GM03348 (cell line): Measurements from ENCODE around the gene STRA8.

Experiments
- DNase-seq: peaks from one replicate; pipeline ENCODE4 v3.0.0; 2012; ENCODE audit warnings: low spot score

The STRA8 gene, protein sequence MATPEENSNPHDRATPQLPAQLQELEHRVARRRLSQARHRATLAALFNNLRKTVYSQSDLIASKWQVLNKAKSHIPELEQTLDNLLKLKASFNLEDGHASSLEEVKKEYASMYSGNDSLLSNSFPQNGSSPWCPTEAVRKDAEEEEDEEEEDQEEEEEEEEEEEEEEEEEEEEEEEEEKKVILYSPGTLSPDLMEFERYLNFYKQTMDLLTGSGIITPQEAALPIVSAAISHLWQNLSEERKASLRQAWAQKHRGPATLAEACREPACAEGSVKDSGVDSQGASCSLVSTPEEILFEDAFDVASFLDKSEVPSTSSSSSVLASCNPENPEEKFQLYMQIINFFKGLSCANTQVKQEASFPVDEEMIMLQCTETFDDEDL

DNA sequence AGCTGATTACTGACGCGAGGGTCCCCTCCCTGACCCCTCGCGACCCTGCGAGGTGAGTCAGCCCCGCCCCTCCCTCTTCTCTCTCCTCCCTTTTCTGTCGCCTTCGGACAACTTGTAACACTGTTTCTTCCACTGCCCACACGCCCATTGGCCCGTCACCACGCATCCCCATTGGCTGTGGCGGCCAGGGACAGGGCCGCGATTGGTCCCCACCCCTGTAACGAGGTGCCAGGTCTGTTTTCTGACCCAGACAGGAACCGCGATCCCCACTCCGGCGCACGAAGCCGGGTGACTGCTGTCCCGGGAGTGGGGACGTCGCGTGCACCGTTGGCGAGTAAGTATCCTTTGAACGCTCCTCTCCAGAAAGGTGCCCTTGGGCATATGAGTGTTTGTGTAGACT is at the start of gene STRA8:
STRA8 (plus strand) TSS at position 269 of the 400 bp plus-strand sequence. CDS start 6,687 bp downstream, outside the sequence.
- DNase-seq: no peak

DNA sequence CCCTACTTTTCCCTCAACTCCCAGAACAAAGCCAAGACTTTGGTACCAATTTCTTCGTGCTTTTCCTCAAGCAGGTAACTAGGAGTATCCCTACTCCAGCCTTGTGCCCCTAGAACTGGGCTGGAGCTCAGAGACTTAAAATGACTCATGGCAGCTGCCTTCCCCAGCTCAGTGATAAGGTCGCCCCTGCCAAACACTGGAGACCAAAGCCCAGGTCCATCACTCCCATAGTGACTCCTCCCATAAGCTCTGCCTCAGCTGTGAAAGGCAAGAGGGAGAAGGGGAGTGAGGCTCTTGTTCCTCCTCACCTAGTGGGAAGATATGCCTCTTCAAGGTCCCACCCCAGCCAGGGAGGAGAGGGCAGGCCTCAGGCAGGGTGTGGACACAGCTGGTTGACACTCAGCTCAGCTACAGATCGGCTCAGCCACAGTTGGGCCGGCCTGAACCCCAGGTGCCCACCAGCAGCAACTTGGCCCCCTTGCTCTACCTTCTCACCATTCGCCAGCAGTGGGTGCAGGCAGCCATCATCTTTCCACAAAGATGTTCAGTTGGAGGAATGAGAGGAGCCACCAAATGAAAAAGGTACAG is 49.3 kb upstream of the STRA8 start:
- DNase-seq: no peak

DNA sequence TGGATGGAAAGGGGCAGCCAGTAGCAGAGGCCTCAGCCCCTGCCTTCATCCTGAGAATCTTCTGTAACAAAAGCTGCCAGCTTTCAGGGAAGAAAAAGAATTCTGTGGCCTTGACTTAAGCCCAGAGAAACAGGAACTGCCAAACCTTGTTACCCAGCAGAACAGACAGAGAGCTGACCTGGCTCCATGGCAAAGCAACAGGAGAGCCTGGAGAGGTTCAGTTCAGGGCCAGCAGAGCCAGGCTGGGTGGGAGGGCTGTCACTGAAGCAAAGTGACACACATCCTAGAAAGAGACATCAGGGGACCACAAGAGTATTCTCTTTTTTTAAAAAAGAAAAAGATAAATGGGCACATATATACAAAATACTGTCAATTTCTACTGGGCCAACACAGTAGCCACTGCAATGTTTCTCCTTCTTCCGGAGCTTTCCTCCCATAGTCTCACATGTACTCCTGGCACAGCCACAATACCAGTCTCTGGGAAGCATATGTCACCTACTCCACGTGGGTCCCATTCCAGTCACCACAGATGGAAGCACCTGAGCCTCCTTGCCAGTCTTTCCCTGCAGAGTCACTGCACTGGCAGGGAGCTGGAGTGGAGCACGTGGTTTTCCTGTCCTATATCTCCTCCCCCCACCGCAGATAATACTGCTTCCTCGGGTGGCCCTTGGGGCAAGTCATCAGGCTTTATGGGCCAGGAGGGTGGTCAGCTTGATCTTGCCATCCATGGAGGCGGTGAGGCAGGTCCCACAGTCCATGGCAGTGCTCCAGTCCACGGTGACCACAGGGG is 48.0 kb upstream of the STRA8 start:
- DNase-seq: no peak

DNA sequence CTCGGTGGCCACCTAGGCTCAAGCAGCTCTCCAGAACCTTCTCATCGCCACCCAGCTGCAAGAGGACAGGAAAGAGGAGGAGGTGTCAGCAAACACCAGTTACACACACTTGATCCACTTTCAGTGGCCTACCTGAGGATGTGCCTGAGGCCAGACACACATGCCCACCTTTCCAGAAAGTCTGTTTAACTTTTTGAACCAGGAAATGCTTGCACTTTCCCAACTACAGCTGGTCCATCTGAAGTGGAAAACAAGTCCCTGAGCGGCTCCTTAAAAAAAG is 47.4 kb upstream of the STRA8 start:
- no peak for DNase-seq

DNA sequence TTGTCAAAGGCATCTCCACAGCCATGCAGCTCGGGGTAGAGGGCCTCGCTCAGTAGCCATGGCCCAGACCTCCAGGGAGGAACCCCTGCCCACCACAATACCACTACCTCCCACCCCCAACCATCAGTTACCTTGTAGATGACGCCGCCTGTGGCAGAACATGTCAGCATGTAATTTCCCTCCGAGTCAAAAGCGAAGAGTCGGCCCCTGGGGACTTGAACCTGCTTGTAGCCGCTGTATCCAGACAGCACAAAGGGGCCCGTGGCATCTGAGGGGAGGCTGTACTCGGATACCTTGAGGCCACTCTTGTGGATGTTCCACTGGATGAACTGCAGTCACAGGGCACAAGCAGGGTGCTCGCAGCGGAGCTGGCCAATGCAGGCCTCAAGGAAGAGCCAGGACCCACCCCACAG is 46.8 kb upstream of the STRA8 start:
- no peak for DNase-seq

DNA sequence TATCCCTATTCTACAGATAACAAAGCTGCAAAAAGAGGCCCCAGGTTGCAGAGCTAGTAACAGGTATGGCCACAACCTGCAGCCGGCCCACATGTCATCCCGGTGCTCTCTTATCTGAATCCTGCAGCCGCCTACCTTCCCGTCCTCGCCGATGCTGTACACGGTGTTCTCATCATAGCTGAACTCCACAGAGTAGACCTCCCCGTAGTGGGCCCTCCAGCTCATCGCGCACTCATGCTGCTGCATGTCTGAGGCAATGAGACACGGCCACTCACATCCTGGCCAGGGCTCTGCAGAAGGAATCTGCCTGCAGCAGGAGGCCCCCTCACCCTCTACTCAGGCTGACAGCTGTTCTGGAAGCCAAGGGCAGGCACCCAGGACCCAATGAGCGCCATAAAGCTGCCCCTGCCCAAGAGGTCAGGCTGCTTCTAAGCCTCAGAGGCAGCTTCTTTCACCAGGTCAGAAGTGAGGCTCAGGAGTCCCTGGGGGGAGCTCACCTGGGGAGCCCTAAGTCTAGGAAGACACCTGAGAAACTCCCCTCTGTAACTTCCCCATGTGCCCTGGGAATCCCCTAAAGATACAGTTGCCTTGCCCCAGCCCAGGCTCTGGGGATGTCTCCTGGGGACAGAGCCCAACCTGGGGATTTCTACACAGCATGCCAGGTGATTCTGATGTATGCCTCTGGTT is 45.2 kb upstream of the STRA8 start:
- no peak for DNase-seq

DNA sequence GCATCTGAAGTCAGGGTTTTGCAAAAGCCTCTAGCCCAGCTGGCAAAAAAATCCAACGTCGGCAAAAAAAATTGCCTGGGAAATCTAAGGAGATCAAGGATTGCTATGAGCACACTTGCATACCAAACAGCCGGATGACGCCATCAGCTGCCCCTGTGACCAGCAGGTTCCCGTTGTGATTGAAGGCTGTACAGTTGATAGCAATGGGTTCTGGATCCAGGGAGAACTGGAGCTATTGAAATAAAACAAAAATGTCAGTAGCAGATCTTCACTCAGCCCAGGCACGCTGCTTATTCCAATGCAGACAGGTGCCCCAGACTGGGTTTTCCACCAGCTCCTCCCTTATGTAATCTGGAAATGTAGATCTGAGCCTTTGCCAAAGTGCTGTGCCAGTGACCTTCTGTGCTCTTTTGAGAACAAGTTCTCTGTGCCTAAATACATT is 44.4 kb upstream of the STRA8 start:
- DNase-seq: no peak

DNA sequence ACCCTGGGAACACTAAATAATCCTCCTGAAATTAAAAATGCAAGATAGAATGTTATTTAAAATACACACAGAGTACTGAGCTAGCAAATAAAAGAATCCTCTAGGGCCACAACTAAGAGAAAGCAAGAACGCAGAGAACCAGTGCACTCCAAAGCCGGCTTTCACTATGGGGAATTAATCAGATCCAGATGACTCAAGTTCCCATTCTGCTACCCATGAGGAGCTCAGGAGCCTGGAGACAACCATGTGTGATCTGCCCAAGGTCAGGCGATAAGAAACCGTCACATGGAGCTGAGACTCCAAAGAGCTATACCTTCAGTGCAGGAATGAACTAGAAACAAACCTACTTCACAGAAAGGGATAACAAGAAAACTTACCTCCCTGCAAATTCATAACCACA is 43.7 kb upstream of the STRA8 start:
- DNase-seq: peak; percentile 47

DNA sequence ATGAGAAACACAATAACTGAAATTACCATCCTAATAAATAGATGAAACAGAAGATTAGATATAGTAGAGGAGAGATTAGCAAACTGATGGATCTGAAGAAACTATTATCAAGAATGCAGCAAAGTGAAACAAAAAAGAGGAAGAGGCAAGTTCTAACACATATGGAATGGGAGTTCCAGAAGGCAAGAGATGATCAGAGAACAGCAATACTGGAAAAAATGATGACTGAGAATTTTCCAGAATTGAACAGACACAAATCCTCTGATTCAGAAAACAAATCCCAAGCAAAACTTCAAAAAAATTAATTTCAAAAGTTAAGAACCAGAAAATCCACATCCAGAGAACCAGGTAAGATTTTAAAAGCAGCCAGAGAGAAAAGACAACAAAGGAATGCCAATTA is 42.9 kb upstream of the STRA8 start:
- DNase-seq: no peak

DNA sequence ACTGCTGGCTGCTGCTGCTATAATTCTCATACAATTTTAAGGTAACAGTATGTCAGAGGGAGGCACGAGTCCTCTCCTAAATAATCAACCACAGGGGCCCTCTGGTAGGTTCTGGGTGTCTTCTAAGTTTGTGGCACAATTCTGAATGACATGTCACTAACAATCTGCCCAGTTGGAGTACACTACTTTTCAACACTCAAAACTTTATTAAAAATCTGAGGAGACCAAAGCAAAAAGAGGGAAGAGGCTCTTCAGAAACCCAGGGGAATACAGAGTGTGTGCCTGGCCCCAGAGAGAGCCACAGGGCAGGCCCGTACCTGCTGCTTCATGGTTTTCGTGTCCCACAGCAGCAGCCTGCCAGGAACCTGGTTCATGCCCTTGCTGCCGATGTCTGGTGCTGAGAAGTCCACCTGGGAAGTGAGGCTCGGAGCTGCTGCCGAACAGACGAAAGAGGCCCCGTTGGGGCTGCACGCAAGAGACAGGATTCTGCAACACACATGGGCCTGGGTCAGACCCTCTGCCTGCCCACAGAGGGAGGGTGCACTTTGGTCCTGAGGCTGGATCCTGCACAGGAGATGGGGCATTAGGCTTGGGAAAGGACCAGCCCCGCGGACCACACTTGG is 40.6 kb upstream of the STRA8 start:
- no peak for DNase-seq

DNA sequence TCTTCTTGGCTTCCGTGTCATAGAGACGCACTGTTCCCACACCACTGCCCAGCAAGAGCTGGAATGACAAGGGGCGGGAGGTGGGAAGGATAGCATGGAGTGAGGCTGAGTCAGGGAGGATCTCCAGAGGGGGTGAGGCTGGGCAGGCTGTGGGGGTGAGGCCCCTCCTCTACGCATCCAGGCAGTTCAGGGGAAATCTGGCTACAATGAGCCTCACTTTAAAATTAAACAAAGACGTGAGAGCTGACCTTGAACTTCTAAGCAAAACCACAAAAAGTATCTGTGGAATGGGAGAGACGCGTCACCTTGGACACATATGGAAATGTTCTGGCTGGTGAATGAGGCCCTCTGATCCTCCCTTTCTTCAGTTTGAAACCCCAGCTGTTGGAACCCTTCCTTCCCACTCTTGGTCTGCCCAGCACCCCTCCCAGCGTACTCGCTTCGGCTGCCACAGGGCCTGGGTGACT is 40.0 kb upstream of the STRA8 start:
- DNase-seq: peak; percentile 63

DNA sequence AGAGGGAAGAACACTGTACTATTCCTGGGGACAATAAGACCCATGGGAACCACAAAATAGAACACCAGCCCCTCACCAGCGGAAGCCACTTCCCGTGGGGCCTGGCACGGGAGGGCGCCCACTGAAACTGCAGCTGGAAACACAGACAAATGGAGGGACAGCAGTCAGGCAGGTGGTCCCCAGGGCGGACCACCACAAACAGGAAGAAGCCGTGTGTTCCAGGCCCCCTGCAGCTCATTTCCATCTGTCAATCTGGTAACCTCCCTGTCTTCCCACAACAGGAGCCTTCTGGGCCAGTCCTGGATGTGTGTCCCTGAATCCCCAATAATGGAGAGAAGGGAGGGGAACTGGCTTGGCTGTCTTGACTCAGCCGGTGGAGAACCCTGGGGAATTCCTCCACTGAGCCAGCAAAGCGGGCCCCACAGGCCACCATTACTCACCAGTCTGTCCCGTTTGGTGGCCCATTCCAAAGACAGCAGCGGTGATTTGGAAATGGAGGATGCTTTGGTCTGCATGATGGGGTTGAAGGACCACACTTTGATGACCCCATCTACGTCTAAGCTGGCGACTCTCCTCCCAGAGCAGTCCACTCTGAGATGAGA is 39.0 kb upstream of the STRA8 start:
- peak; percentile 17 for DNase-seq

DNA sequence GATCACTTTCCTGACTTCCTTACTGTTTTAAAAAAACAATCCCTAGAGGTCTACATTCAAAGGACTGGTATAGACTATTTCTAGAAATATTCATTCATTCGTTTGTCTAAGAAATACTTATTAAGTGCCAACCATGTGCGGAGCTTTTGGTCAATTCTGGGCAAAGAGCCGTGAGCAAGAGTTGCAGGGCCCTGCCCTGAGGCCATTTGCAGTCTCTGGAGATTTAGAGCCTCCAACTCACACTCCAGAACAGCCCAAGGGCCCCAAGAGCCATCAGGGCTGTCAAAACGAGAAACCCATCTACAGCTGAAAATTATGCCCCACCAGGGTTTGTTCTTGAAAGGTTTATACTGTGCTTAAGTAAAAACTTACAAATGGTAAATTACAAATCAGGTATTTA is 38.5 kb upstream of the STRA8 start:
- no peak for DNase-seq

DNA sequence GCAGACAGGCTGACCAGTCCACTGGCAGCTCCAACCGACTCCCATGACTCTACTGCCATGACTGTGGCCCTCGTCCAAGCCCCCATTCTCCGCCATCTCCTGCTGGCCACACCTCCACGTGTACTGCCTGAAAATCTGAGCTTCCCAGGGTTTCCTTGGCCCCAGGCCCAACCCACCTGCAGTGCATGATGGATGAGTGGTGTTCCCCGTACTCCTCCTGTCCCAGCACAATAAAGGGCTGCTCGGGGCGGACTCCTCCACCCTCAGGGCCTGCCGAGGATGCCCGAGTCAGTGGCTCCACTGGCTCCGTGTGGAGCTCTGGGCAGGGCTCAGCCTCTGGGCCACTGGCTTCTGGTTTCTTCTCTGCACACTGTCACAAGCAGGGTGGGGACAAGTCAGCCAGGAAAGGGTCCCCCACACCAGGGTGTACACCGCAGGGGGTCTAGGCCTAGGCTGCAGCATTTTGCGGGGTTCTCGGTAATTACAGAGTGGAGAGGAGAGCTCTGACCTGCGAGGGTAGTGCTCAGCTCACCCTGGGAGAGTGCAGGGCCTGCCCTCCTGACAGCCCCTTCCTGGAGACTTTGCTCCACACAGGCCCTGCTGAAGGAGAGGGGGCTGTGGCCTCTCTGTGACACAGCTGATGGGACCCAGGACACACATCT is 37.5 kb upstream of the STRA8 start:
- no peak for DNase-seq

DNA sequence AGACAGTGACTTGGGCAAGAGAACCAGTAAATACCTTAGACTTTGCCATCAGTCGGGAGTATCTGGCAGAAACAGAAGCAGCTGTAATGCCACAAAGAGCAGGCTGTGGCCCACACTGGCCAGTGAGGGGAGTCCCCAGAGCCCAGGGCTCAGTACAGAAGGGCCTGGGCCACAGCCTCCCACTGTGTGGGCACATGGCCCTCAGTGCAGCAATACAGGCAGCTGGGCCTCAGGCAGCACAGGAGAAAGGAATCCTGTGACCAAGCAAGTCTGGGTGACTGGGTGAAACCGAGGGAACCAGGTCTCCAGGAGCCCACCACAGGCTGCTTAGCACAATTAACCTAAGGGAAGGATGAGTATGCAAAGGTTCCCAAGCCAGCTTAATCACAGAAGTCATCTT is 36.3 kb upstream of the STRA8 start:
- DNase-seq: no peak

DNA sequence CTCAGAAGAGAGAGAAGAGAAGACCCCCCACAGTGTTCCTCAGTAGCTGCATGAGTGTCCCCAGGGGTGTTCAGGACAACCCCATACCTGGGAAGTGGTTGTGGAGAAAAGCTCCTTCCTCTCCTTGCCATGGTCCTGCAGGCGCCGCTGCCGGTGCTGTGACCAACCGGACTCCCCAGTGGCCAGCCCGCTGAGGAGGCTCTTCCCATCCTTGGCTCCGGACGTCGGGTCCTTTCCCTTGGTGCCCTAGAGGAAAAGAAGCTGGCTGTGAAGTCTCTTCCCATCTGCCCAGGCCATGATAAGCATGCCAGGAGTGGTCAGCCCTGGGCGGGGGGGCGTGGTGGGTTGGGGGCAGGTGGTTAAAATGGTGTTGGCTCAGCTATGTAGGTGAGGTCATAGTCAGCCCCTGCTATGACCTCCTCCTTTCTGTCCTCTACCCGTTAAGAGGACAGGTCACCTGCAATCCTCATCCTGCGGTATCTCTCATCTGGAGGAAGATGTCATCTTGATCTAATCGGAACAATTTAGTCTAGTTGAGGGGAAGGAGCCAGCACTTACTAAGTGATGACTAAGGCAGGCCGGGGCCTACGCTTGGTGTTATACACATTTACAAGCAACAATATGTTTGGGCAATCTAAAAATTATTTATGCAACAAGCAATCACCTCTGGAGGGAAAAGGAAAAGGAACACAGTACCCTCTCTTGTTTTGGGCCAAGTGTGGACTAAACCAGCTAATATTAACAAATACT is 35.6 kb upstream of the STRA8 start:
- DNase-seq: no peak

DNA sequence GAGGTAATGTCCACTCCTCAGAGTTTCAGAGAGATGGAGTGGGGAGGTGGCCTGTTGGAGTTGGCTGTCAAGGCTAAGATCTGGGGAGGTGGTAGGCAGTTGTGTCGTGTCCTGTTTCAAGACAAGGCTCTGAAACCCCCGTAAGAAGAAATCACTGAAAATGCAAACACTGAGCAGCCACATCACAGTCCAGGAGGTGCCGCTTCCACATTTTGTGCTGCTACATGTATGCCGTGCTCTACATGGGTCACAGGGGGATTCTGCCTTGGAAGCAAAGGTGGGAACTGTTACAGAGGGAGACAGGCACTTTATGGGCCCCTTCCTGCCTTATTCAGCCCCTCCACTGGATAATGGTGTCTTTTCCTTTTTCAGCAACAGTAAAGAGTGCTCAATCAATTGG is 34.2 kb upstream of the STRA8 start:
- no peak for DNase-seq

DNA sequence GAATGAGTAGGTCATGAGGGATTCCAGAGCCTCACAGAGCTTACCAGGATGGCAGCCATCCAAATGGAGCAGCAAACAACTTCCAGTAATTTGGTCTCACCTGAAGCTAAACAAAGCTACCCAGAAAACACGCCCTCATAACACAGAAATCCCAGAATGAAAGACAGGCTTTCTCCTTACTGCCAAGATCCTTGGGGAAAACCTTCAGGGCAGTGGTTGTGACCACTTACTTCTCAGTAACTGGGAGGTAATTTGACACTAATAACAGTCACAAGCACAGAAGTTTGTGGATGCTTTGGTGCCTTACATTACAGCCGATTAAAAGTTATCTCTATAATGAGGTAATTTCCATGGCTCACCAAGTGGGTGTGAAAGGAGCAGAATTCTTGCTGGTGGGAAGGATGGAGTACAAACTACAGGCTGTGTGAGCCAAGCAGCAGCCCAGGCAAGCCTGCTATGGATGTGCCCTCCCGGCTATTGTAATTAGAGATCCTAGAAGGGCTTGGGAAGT is 32.8 kb upstream of the STRA8 start:
- no peak for DNase-seq

DNA sequence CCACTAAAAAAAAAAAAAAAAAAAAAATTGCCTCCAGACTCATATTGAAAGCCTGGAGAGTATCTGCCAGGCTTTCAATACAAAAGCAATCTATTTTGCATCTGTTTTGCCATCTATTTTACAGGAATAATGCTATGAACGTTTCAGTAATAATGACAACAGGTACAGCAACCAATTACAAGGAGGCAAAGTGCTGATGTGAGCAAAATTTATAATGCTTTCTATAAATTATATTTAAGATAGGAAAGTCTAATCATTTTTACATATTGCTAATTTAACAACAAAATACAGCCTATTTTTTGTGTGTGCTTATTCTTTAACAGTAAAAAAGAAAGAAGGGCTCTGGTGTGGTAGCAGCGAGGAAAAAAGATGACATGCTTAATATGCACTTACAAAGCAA is 32.3 kb upstream of the STRA8 start:
- DNase-seq: no peak

DNA sequence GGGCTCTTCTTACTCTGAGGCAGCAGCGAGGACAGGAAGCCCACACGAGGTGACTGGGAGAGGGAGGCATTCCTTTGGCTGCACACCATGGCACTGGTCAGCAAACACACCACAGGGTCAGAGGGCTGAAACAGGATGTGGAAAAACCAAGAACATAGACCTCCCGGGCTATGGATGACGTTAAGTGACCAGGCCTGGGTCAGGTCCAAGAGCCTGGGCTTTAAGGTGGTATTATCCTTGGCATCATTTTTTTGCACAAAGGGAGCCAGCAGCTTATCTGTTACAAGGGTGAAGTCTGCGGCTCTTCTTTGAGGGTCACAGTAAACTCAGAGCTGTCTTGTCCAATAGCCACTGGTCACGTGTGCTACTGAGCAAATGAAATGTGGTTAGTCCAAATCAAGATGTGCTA is 29.3 kb upstream of the STRA8 start:
- DNase-seq: no peak
